NCI-H146 treated with DMSO at 0.1 percent for 48 hours (cell line): ENCODE results near the gene TRIM73.
"Not testable (repeated sequence)": the region's sequence is repeated elsewhere in the genome, so short reads cannot be mapped to it uniquely, and the experiment has no call there.

Source experiments
- DNase-seq: peaks from one replicate; lab custom pipeline; 2025; ENCODE audit not compliant: unreplicated experiment; lab: John Stamatoyannopoulos, UW

TRIM73 gene

DNA sequence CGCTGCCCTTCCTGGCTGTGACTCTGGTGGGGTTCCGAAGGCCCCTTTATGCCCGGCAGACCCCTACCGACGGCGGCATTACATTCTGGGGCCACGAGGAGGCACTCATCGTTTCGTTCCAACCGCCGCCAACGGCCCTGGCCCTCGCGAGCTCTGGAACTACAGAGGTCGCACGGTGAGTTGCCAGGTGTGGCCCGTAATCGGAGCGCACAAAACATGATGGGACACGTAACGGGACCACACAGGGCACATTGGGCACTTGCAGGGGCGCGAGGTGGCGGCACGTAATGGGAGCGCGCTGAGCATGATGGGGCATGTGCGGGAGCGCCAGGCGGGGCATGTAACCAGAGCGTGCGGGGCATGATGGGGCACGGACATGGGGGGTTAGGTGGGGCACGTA lies at the start of gene TRIM73:
Gene TRIM73 (plus strand): TSS at position 301 of the 400 bp plus-strand sequence. CDS start 3,305 bp downstream, outside the sequence.
- DNase-seq: not testable (repeated sequence)

DNA sequence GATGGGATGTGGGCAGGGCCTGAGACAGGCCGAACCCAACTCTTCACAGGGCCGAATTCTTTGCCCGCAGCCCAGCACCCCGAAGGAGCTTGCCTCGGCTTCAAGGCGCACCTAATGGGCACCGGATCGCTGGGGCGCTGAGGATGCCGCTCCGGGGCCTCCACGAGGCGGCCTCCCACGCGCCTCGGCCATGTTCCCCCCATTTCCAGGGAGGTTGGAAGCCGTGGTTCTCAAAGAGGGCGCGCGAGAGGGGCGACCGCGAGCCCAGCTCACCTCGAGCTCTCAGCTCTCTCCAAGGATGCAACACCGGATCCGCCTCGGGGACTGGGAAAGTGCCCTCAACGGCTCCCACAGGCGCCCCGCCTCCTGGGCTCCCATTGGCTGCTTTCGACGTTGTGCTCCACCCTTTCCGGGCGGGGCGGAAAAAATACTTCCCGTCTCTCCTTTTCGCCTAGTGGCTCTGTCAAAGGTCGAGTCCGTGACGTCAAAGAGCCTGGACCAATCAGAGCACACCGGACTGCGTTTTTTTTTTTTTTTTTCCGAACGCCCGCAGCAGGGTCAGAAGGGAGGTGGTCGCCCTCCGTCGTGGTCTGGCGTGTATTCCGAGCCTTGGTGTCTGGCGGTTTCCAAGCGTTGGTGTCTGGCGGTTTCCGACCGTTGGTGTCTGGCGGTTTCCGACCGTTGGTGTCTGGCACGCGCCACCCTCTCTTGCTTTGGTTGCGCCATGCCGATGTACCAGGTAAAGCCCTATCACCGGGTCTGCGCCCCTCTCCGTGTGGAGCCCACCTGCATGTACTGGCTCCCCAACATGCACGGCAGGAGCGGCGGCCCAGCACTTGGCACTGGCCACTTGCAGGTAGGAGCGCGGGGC lies 36.5 kb upstream of the TRIM73 start:
- DNase-seq: not testable (repeated sequence)

DNA sequence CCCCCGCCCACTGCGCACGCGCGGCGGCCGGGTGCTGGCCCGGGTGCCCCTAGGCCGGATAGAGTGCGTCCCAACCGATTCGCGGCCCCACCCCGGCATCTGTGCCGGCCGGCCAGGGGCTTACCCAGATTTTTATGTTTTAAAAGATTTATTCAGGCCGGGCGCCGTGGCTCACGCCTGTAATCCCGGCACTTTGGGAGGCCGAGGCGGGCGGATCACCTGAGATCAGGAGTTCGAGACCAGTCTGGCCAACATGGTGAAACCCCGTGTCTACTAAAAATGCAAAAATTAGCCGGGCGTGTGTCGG lies 35.9 kb upstream of the TRIM73 start:
- DNase-seq: not testable (repeated sequence)

GRCh38 chr7:75364079-75364478 lies 31.4 kb upstream of the TRIM73 start:
- not testable (repeated sequence) for DNase-seq

GRCh38 chr7:75366643-75367042 lies 28.8 kb upstream of the TRIM73 start:
- DNase-seq: not testable (repeated sequence)

GRCh38 chr7:75367313-75367712 lies 28.1 kb upstream of the TRIM73 start:
- DNase-seq: not testable (repeated sequence)

DNA sequence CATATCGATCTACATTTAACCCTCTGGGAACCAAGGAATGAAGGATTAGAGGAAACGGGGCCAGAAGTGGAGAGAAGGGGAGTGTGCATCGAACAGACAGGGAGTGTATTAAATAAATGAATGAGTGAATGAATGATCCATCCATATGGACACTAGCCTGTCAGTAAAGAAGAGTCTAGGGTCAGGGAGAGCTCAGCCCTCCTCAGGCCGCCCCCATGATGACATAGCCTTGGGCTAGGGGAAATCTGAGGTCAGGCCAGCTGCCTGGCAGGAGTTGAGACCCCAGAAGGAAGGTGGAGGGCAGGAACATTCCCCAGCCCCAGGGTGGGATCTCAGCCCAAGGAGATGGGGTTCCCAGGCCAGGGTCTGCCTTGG lies 21.3 kb upstream of the TRIM73 start:
- not testable (repeated sequence) for DNase-seq

GRCh38 chr7:75374519-75375317 lies 20.7 kb upstream of the TRIM73 start:
- DNase-seq: not testable (repeated sequence)

DNA sequence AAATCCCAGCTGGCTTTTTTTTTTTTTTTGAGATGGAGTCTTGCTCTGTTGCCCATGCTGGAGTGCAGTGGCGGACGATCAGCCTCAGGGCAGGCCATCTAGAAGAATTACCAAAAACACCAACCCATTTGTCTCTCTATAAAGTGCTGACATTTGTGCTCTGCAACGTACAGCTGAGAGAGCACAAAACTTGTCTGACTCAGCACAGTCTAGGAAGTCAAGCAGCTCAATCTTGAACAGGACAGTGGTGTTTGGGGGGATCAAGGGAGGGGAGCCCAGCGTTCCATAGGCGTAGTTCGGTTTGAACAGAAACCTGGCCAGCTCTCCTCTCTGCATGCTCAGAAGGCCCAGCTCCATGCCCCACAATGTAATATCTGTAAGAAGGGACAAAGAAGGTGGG lies 2.2 kb upstream of the TRIM73 start:
- not testable (repeated sequence) for DNase-seq

GRCh38 chr7:75397865-75398264 lies 2.4 kb downstream of the TRIM73 start:
- DNase-seq: not testable (repeated sequence)

DNA sequence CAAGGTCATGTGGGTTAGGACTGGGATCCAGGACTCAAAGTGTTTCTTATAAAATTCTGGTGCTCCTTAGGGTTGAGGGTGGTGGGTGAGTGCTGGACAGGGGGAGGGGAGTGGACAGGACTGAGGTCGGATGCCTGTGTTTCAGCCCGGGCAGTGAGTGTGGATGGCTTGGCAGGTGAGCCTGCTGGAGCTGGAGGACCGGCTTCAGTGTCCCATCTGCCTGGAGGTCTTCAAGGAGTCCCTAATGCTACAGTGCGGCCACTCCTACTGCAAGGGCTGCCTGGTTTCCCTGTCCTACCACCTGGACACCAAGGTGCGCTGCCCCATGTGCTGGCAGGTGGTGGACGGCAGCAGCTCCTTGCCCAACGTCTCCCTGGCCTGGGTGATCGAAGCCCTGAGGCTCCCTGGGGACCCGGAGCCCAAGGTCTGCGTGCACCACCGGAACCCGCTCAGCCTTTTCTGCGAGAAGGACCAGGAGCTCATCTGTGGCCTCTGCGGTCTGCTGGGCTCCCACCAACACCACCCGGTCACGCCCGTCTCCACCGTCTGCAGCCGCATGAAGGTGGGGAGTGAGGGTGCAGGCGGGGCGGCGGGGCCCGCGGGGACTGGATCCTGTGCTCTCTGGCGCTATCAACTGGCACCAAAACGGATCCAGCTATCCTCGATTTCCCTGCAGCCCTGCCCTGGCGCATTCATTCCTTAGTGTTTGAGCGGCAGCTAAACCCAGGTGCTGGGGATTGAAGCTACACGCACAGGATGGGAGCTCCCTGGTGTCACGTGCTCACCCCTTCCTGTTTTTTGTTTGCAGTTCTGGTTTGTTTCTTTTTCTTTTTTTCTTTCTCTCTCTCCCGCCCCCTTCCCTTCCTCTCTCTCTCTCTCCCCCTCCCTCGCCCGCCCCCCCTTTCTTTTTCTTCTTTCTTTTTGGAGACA lies 3.6 kb downstream of the TRIM73 start:
- DNase-seq: not testable (repeated sequence)

GRCh38 chr7:75400575-75400974 lies 5.1 kb downstream of the TRIM73 start:
- not testable (repeated sequence) for DNase-seq

DNA sequence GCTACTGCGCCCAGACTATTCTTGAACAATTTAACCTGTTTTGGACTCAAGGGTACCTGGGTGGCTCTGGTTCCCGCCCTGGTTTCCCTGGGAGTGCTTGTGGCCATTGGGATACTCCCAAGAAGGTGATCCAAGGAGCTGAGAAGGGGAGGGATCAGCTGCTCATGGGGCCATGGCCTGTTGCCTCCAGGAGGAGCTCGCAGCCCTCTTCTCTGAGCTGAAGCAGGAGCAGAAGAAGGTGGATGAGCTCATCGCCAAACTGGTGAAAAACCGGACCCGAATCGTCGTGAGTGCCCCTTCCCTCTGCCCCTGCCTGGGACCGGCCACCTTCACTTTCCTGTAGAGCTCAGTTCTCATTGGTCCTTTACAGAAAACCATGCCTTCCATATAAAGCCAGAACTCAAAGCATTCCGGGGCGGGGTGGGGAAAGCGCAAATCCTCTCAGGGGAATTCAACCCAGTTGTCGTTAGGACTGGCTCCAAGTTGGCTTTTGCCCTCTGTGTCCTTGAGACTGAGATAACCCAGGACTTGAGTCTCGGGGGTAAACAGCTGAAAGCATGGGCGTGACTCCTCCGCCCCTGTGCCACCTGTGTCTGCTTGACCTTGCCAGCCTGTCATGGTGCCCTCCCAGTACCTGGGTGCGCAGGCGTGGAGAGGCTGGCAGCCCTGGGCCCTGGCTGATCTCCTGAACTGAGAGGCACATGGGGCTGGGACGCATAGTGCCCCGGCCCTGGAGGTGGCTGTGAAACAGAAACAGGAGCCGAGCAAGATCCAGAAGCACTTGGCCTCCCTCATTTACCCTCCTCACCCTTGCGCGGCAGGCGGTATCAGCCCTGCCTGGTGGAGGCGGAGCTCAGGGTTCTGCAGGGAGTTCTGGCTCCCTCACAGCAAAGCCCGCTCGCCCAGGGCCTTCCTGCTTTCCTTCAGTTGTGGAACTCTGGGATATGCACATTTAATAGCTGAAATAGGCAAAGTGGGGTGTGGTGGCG lies 8.3 kb downstream of the TRIM73 start:
- DNase-seq: not testable (repeated sequence)

- not testable (repeated sequence) for DNase-seq
Observed at GRCh38 chr7:75404663-75405062, 9.2 kb downstream of the TRIM73 start.

GRCh38 chr7:75409880-75410822 lies 14.7 kb downstream of the TRIM73 start:
- not testable (repeated sequence) for DNase-seq

GRCh38 chr7:75410823-75411173 lies 15.4 kb downstream of the TRIM73 start:
- not testable (repeated sequence) for DNase-seq

DNA sequence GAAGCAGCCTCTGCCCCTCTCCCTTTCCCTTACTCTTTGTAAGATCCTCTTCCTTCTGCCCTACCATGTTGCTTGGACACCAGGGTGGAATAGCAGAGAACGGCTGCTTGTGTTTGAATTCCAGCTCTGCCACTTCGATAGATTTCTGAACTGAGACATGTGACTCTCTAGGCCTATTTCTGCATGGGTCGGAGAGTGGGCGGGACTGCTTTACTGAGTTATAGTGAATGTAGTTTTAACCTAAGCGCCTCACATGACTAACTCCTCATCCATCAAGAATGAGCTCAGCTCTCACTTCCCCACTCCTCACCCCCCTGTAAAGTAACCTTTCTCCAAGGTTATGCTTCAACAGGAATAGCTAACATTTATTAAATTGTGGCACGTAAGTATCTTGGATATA lies 18.8 kb downstream of the TRIM73 start:
- not testable (repeated sequence) for DNase-seq

DNA sequence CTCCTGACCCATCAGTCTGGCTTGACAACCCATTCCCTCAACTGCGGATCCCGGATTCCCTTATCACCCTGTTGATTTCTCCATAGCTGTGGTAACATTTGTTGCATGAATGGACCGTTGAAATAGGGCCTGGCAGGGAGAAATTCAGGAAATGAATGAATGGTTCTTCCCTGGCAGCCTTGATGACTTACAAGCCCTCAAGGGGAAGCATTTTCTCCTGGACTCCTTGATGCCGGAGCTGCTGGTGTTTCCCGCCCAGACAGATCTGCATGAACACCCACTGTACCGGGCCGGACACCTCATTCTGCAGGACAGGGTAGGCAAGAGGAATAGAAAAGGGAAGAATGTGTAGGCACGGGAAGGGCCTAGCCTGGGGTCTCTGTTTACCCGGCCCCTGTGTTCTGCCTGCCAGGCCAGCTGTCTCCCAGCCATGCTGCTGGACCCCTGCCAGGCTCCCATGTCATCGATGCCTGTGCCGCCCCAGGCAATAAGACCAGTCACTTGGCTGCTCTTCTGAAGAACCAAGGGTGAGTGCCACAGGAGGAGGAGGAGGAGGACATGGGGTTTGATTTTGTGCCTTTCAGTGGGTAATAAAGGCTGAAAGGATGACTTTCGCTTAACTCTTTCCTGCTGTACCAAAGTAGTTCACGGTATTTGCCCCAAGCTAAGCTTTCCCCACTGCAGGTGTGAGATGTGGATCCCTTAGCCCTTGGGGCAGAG lies 19.4 kb downstream of the TRIM73 start:
- DNase-seq: not testable (repeated sequence)
